Measurements from ENCODE around the gene DPYSL5.

DNA sequence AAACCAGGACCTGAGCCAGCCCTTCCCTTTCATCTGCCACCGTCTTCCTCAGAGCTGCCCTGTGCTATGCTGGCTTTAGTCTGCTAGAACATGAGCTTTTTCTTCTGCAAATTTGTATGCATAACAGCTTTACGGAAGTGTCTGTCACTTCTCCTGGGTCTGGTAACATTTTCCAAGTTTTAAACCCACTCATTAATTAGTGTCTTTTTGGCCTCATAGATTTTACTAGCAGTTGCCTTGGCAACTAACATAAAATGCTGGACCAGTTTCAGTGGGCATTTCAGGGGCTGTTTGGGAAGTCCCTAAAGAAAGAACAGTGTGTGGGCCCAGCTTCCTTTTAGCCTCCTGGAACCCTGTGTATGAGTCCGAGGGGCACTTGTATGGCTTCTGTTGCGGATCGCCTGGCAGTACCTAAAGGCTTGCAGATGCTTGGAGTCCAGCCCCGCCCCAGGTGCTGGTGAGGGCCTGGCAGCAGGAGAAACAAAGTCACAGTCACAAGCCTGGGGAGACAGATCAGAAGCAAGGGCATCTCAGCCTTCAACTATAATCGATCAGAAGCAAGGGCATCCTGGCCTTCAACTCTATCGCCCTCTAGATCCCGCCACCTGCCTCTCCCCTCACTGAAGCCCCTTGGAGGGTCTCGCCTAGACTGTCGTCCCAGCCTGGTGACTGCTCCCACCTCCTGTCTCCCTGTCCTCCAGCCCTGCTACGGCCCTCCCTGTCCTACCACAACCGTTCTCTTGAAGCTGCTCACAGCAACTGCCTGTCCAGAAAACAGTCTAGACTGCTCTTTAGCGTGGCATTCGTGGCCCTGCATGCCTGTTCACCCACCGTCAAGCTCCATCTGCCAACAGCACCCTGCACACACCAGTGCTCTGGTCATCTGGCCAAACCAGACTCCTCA is 85.8 kb downstream of the DPYSL5 start:
- TF ChIP-seq, protein P1, sequence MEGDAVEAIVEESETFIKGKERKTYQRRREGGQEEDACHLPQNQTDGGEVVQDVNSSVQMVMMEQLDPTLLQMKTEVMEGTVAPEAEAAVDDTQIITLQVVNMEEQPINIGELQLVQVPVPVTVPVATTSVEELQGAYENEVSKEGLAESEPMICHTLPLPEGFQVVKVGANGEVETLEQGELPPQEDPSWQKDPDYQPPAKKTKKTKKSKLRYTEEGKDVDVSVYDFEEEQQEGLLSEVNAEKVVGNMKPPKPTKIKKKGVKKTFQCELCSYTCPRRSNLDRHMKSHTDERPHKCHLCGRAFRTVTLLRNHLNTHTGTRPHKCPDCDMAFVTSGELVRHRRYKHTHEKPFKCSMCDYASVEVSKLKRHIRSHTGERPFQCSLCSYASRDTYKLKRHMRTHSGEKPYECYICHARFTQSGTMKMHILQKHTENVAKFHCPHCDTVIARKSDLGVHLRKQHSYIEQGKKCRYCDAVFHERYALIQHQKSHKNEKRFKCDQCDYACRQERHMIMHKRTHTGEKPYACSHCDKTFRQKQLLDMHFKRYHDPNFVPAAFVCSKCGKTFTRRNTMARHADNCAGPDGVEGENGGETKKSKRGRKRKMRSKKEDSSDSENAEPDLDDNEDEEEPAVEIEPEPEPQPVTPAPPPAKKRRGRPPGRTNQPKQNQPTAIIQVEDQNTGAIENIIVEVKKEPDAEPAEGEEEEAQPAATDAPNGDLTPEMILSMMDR (IDR thresholded peaks at IDR 0.05; ENCODE audit: poor library complexity), result no peak
- TF ChIP-seq EZH2 (IDR thresholded peaks at IDR 0.05; ENCODE audit: borderline replicate concordance) (no peak), EZH2phosphoT487 (IDR thresholded peaks at IDR 0.05; ENCODE audit: low read depth, severe bottlenecking, unreplicated experiment) (no peak)
